IMR-90 (cell line): ENCODE data around the gene MSMO1. TPM values are rescaled to one million over a fixed set of nuclear protein-coding genes. Genes with fewer than 3 reads are reported as not detected.
"Not testable (repeated sequence)": the region's sequence is repeated elsewhere in the genome, so short reads cannot be mapped to it uniquely, and the experiment has no call there.

Experiments used
- ATAC-seq: fragments of 200-7000 bp; cut with Tn5 transposase; 2 replicates; pipeline ENCODE4 v1.9.1; 2020; ENCODE audit warnings: low read depth, mild to moderate bottlenecking, moderate library complexity
- BruUV-seq: library from RNA; stranded (reverse); fragments of 400-500 nt; replicated peaks from 2 replicates; lab custom pipeline; 2021; lab: Mats Ljungman, UMichigan
- CTCF ChIA-PET: fragments of 300-600 bp; formaldehyde crosslinking; extraction: SDS; loops from one replicate; lab custom pipeline; 2021; ENCODE audit warnings: antibody characterized with exemption; lab: Yijun Ruan, JAX
- POLR2A ChIA-PET: fragments of 300-600 bp; sonication (Branson Sonifier 250); formaldehyde crosslinking; loops from one replicate; lab custom pipeline; 2022; ENCODE audit warnings: antibody characterized with exemption; ENCODE audit not compliant: unreplicated experiment; lab: Charles Lee
- DNase-seq: peaks from one replicate; pipeline ENCODE4 v3.0.0; 2013
- H2AFZ ChIP-seq: replicated peaks from 2 replicates; pipeline ENCODE3; 2013; ENCODE audit warnings: low read length, mild to moderate bottlenecking; ENCODE audit not compliant: poor library complexity
- H2AK5ac ChIP-seq: 2 replicates; pipeline ENCODE4 v1.6.1; 2013; ENCODE audit warnings: low read depth, low read length, inconsistent platforms
- H2AK9ac ChIP-seq: replicated peaks from 2 replicates; pipeline ENCODE3; 2013; ENCODE audit warnings: mild to moderate bottlenecking, low read depth, low read length, moderate library complexity; ENCODE audit not compliant: poor library complexity
- H2BK120ac ChIP-seq: 2 replicates; pipeline ENCODE4 v1.6.1; 2013; ENCODE audit warnings: low read depth, low read length, inconsistent platforms
- H2BK15ac ChIP-seq: 3 replicates; pipeline ENCODE4 v1.6.1; 2013; ENCODE audit warnings: low read depth, low read length, inconsistent platforms
- H2BK20ac ChIP-seq: 2 replicates; pipeline ENCODE4 v1.6.1; 2013; ENCODE audit warnings: low read depth, mild to moderate bottlenecking, inconsistent platforms, low read length, moderate library complexity
- H2BK5ac ChIP-seq: 2 replicates; pipeline ENCODE4 v1.6.1; 2013; ENCODE audit warnings: mild to moderate bottlenecking, low read depth, low read length, inconsistent platforms; ENCODE audit not compliant: poor library complexity, severe bottlenecking
- H3K14ac ChIP-seq: replicated peaks from 2 replicates; pipeline ENCODE4 v1.6.1; 2013; ENCODE audit warnings: low read depth, low read length, inconsistent platforms
- H3K18ac ChIP-seq: 2 replicates; pipeline ENCODE4 v1.6.1; 2013; ENCODE audit warnings: low read depth, low read length, control low read depth
- H3K23ac ChIP-seq: 2 replicates; pipeline ENCODE4 v1.6.1; 2013; ENCODE audit warnings: low read depth, low read length, inconsistent platforms
- H3K27ac ChIP-seq: 2 replicates; pipeline ENCODE4 v1.5.1; 2013; ENCODE audit warnings: mild to moderate bottlenecking, control low read depth, low read length; ENCODE audit not compliant: insufficient read depth
- H3K27me3 ChIP-seq: 2 replicates; pipeline ENCODE4 v1.6.1; 2013; ENCODE audit warnings: low read length; ENCODE audit not compliant: control insufficient read depth, insufficient read depth
- H3K36me3 ChIP-seq: 2 replicates; pipeline ENCODE4 v1.6.1; 2013; ENCODE audit warnings: low read length, mixed read lengths; ENCODE audit not compliant: control insufficient read depth, insufficient read depth
- H3K4ac ChIP-seq: 2 replicates; pipeline ENCODE4 v1.6.1; 2013; ENCODE audit warnings: low read depth, low read length, inconsistent platforms
- H3K4me1 ChIP-seq: 2 replicates; pipeline ENCODE4 v1.6.1; 2013; ENCODE audit warnings: low read length, mixed read lengths; ENCODE audit not compliant: control insufficient read depth, insufficient read depth
- H3K4me2 ChIP-seq: 2 replicates; pipeline ENCODE4 v1.6.1; 2013; ENCODE audit warnings: low read depth, mild to moderate bottlenecking, control low read depth, low read length, moderate library complexity
- H3K4me3 ChIP-seq: 2 replicates; pipeline ENCODE4 v1.5.1; 2013; ENCODE audit warnings: low read depth, mild to moderate bottlenecking, control low read depth, low read length, moderate library complexity; ENCODE audit not compliant: insufficient read depth
- H3K56ac ChIP-seq: 2 replicates; pipeline ENCODE4 v1.6.1; 2013; ENCODE audit warnings: low read length, inconsistent platforms; ENCODE audit not compliant: insufficient read depth; ENCODE audit errors: extremely low read depth
- H3K79me1 ChIP-seq, 2 experiments: 2 replicates each; pipeline ENCODE4 v1.6.1; 2013; ENCODE audit warnings: low read length in 2 of 2, inconsistent platforms in 1 of 2, low read depth in 1 of 2
- H3K9ac ChIP-seq: 2 replicates; pipeline ENCODE4 v1.6.1; 2013; ENCODE audit warnings: low read depth, low read length, control low read depth
- H3K9me1 ChIP-seq: 2 replicates; pipeline ENCODE4 v1.6.1; 2013; ENCODE audit warnings: low read length, inconsistent platforms; ENCODE audit not compliant: insufficient read depth
- H3K9me3 ChIP-seq: 2 replicates; pipeline ENCODE4 v1.6.1; 2013; ENCODE audit warnings: low read length; ENCODE audit not compliant: control insufficient read depth, insufficient read depth
- H4K20me1 ChIP-seq: 2 replicates; pipeline ENCODE4 v1.6.1; 2013; ENCODE audit warnings: low read length, inconsistent platforms; ENCODE audit not compliant: insufficient read depth
- H4K5ac ChIP-seq: 2 replicates; pipeline ENCODE4 v1.6.1; 2013; ENCODE audit warnings: mild to moderate bottlenecking, low read depth, low read length, control low read depth
- H4K8ac ChIP-seq, 2 experiments: 2 replicates each; pipeline ENCODE4 v1.6.1; 2013; ENCODE audit warnings: low read depth in 2 of 2, low read length in 2 of 2, control low read depth in 1 of 2, inconsistent platforms in 1 of 2
- H4K91ac ChIP-seq: 2 replicates; pipeline ENCODE4 v1.6.1; 2013; ENCODE audit warnings: low read depth, low read length, inconsistent platforms; ENCODE audit not compliant: insufficient read depth
- WGBS, 2 experiments: methylation state at CpG; one replicate each; pipeline versions ENCODE4 v1.1.5 to v1.1.7; 2013; ENCODE audit warnings: missing lambda C conversion rate in 2 of 2; ENCODE audit not compliant: insufficient read length in 1 of 2; ENCODE audit errors: extremely low coverage in 2 of 2; 5-methylcytosine and 5-hydroxymethylcytosine counted together
- dilution Hi-C: fragments of 300-500 bp; cut with HindIII; formaldehyde crosslinking; loops from one replicate; pipeline ENCODE4 v1.14.3; 2018; ENCODE audit warnings: low sequenced_read_pairs; ENCODE audit not compliant: unreplicated experiment
- in situ Hi-C: fragments of 300-500 bp; cut with MboI; formaldehyde crosslinking; loops from 3 replicates; pipeline ENCODE4 v1.14.3; 2019; ENCODE audit warnings: low sequenced_read_pairs, inconsistent platforms, mixed read lengths
- intact Hi-C: fragments of 100-400 bp; cut with micrococcal nuclease; formaldehyde crosslinking; loops from 2 replicates; pipeline ENCODE4 v1.10.0; 2022
- polyA plus RNA-seq, 3 experiments: library from polyadenylated mRNA; depleted of rRNA; stranded (reverse); fragments of >200 nt; gene quantifications; 2 replicates each; pipeline ENCODE4 v1.2.3, GENCODE V29; 2012; ENCODE audit warnings: low replicate concordance in 1 of 3
- total RNA-seq: library from RNA; depleted of rRNA; stranded (reverse); fragments of >200 nt; gene quantifications from 2 replicates; pipeline ENCODE4 v1.2.3, GENCODE V29; 2012

Gene MSMO1
- total and polyA plus RNA-seq, 2 of the 4 experiments (the other 2 are of a cell fraction): 40.1 to 42.1 TPM

- H3K9ac ChIP-seq, H3K27ac ChIP-seq, H3K9me1 ChIP-seq, H2BK15ac ChIP-seq, H3K4me1 ChIP-seq, BruUV-seq, H2AK9ac ChIP-seq, CTCF ChIA-PET, H3K27me3 ChIP-seq, H2AK5ac ChIP-seq, H4K20me1 ChIP-seq, H2BK120ac ChIP-seq, H4K91ac ChIP-seq, H3K36me3 ChIP-seq, H3K14ac ChIP-seq, dilution Hi-C loops, H2AFZ ChIP-seq, intact Hi-C loops, H3K4me2 ChIP-seq, H4K5ac ChIP-seq, H4K8ac ChIP-seq, H3K4me3 ChIP-seq, ATAC-seq, H3K4ac ChIP-seq, H2BK5ac ChIP-seq, H3K18ac ChIP-seq, H3K79me1 ChIP-seq, H2BK20ac ChIP-seq, H3K9me3 ChIP-seq, H3K56ac ChIP-seq, in situ Hi-C loops, POLR2A ChIA-PET, H3K23ac ChIP-seq, DNase-seq: not testable (repeated sequence)
- WGBS, 2 experiments: 92% methylated on average over 2 of the region's 20 CpGs; no CpG with 5 or more reads in 1 of the 2 experiments
Measured at GRCh38 chr4:165279531-165279930, 47.9 kb upstream of the MSMO1 start.

- H4K91ac ChIP-seq, H2AK9ac ChIP-seq, H2BK5ac ChIP-seq, H3K9ac ChIP-seq, H3K27ac ChIP-seq, H3K4me2 ChIP-seq, H2BK120ac ChIP-seq, BruUV-seq, H4K20me1 ChIP-seq, H2AFZ ChIP-seq, H3K14ac ChIP-seq, ATAC-seq, H3K18ac ChIP-seq, in situ Hi-C loops, POLR2A ChIA-PET, H3K4me1 ChIP-seq, H3K9me1 ChIP-seq, intact Hi-C loops, H2AK5ac ChIP-seq, H3K56ac ChIP-seq, H3K79me1 ChIP-seq, H3K23ac ChIP-seq, H4K5ac ChIP-seq, H3K27me3 ChIP-seq, CTCF ChIA-PET, H4K8ac ChIP-seq, DNase-seq, dilution Hi-C loops, H2BK20ac ChIP-seq, H3K4me3 ChIP-seq, H3K36me3 ChIP-seq, H3K4ac ChIP-seq, H2BK15ac ChIP-seq, H3K9me3 ChIP-seq: not testable (repeated sequence)
- WGBS, 2 experiments: no CpG with 5 or more reads among the region's 3 CpGs
Measured at GRCh38 chr4:165284697-165285096, 42.8 kb upstream of the MSMO1 start.
